ENCODE results near the gene SMARCD3.

- TF ChIP-seq CTCF (conservative IDR thresholded peaks at IDR 0.05 in 1 of 2, IDR thresholded peaks at IDR 0.05 in 1 of 2; ENCODE audit: low read depth in 1 of 2, low read length in 2 of 2), result no peak
- no peak for TF ChIP-seq EZH2 (IDR thresholded peaks at IDR 0.05; ENCODE audit: low read length, missing control alignments)
Measured at GRCh38 chr7:151228024-151228866, 20.2 kb downstream of the SMARCD3 start.
